Measurements from ENCODE around the gene GFY.

Gene GFY

GRCh38 chr19:49428547-49429451, 3.6 kb downstream of the GFY start:
- H3K4me3 ChIP-seq (ENCODE audit: low read length) = no peak overlapping the region
- TF ChIP-seq, protein P1, sequence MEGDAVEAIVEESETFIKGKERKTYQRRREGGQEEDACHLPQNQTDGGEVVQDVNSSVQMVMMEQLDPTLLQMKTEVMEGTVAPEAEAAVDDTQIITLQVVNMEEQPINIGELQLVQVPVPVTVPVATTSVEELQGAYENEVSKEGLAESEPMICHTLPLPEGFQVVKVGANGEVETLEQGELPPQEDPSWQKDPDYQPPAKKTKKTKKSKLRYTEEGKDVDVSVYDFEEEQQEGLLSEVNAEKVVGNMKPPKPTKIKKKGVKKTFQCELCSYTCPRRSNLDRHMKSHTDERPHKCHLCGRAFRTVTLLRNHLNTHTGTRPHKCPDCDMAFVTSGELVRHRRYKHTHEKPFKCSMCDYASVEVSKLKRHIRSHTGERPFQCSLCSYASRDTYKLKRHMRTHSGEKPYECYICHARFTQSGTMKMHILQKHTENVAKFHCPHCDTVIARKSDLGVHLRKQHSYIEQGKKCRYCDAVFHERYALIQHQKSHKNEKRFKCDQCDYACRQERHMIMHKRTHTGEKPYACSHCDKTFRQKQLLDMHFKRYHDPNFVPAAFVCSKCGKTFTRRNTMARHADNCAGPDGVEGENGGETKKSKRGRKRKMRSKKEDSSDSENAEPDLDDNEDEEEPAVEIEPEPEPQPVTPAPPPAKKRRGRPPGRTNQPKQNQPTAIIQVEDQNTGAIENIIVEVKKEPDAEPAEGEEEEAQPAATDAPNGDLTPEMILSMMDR (IDR thresholded peaks at IDR 0.05; ENCODE audit: insufficient read depth, low read depth, low read length, missing control alignments) = no peak
- no peak for DNase-seq (ENCODE audit: low read depth)

DNA sequence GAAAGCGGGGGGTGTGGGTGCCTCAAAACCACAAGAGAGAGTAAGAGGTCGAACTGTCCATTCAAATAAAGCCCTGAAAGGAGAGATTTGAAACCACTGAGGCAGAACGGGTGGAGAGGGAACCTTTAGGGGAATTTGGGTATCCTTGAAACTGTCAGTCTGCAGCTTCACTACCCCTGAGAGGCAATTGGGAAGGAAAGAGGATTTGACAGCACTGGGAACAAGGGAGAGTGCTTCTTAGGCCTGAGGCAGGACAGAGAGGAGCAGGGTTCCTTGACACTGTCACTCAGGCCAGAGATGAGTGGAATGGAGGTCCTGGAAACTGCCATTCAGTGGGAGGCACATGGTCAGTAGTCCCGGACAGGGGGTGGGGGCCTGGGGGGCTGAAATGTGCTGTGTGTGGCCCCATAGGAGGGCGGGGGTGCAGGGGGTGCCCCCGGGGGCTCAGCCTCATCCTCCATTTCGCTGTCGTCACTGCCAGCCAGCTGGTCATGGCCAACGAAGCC, 5.0 kb downstream of the GFY start:
- TF ChIP-seq, protein P1 (IDR thresholded peaks at IDR 0.05; ENCODE audit: insufficient read depth, low read depth, low read length, missing control alignments) = no peak
- H3K4me3 ChIP-seq (ENCODE audit: low read length) = no peak overlapping the region
- no peak for DNase-seq (ENCODE audit: low read depth)

GRCh38 chr19:49430678-49431329, 5.6 kb downstream of the GFY start:
- TF ChIP-seq, protein P1 (IDR thresholded peaks at IDR 0.05; ENCODE audit: insufficient read depth, low read depth, low read length, missing control alignments) = peak; percentile 24
- no peak for DNase-seq (ENCODE audit: low read depth)
- no peak overlapping the region for H3K4me3 ChIP-seq (ENCODE audit: low read length)

- DNase-seq (ENCODE audit: low read depth) = no peak
- TF ChIP-seq, protein P1 (IDR thresholded peaks at IDR 0.05; ENCODE audit: insufficient read depth, low read depth, low read length, missing control alignments) = no peak
- no peak overlapping the region for H3K4me3 ChIP-seq (ENCODE audit: low read length)
These were observed 6.2 kb downstream of the GFY start for GRCh38 chr19:49431330-49431749.

GRCh38 chr19:49432141-49433073, 7.2 kb downstream of the GFY start:
- H3K4me3 ChIP-seq (ENCODE audit: low read length) = no peak overlapping the region
- TF ChIP-seq, protein P1 (IDR thresholded peaks at IDR 0.05; ENCODE audit: insufficient read depth, low read depth, low read length, missing control alignments) = no peak
- DNase-seq (ENCODE audit: low read depth) = peak; percentile 41

- H3K4me3 ChIP-seq (ENCODE audit: low read length) = no peak overlapping the region
- TF ChIP-seq, protein P1 (IDR thresholded peaks at IDR 0.05; ENCODE audit: insufficient read depth, low read depth, low read length, missing control alignments) = no peak
- DNase-seq (ENCODE audit: low read depth) = no peak
These were observed 8.2 kb downstream of the GFY start for GRCh38 chr19:49433240-49433901.
